GM23338 (cell line): ENCODE measurements around the gene PHF13. TPM values are rescaled to one million over a fixed set of nuclear protein-coding genes. Genes with fewer than 3 reads are reported as not detected.

Experiments used
- ATAC-seq: fragments of 200-7000 bp; cut with Tn5 transposase; 3 replicates; pipeline ENCODE4 v1.9.1; 2020
- DNase-seq: peaks from one replicate; pipeline ENCODE4 v3.0.0-alpha.2; 2015; ENCODE audit warnings: low spot score
- H2AFZ ChIP-seq: fragments of 200-600 bp; sonication (generic); 2 replicates; pipeline ENCODE4 v1.8.0; 2016; ENCODE audit warnings: antibody characterized with exemption, mild to moderate bottlenecking, moderate library complexity
- H3F3A ChIP-seq: fragments of 200-600 bp; sonication (generic); replicated peaks from 2 replicates; pipeline ENCODE4 v1.8.0; 2017; ENCODE audit warnings: antibody characterized with exemption, mixed run types, low read depth
- H3K27ac ChIP-seq: fragments of 200-600 bp; sonication (generic); 2 replicates; pipeline ENCODE4 v1.6.1; 2016; ENCODE audit warnings: low read depth
- H3K27me3 ChIP-seq: fragments of 200-600 bp; sonication (generic); 2 replicates; pipeline ENCODE4 v1.8.0; 2016; ENCODE audit warnings: mild to moderate bottlenecking, mixed run types, moderate library complexity; ENCODE audit not compliant: insufficient read depth
- H3K36me3 ChIP-seq: fragments of 200-600 bp; sonication (generic); 2 replicates; pipeline ENCODE4 v1.8.0; 2016; ENCODE audit warnings: mild to moderate bottlenecking; ENCODE audit not compliant: insufficient read depth
- H3K4me1 ChIP-seq: fragments of 200-600 bp; sonication (generic); 2 replicates; pipeline ENCODE4 v1.8.0; 2016; ENCODE audit warnings: mild to moderate bottlenecking, moderate library complexity; ENCODE audit not compliant: insufficient read depth
- H3K4me2 ChIP-seq: fragments of 200-600 bp; sonication (generic); 2 replicates; pipeline ENCODE4 v1.7.1; 2017; ENCODE audit warnings: mixed run types
- H3K4me3 ChIP-seq: fragments of 200-600 bp; sonication (generic); 2 replicates; pipeline ENCODE4 v1.6.1; 2016; ENCODE audit warnings: mixed run types
- H3K79me2 ChIP-seq: fragments of 200-600 bp; sonication (generic); replicated peaks from 2 replicates; pipeline ENCODE4 v1.8.0; 2017; ENCODE audit warnings: mild to moderate bottlenecking; ENCODE audit not compliant: insufficient read depth
- H3K9me2 ChIP-seq: fragments of 200-600 bp; sonication (generic); 2 replicates; pipeline ENCODE4 v1.8.0; 2017; ENCODE audit not compliant: insufficient read depth
- H4K20me1 ChIP-seq: fragments of 200-600 bp; sonication (generic); replicated peaks from 2 replicates; pipeline ENCODE4 v1.8.0; 2017; ENCODE audit warnings: mild to moderate bottlenecking; ENCODE audit not compliant: insufficient read depth
- H3K27ac Mint-ChIP-seq: 2 replicates; pipeline ENCODE4 v1.8.0; 2020; ENCODE audit warnings: inconsistent platforms, mild to moderate bottlenecking, moderate library complexity, mixed read lengths
- H3K27me3 Mint-ChIP-seq: 3 replicates; pipeline ENCODE4 v1.8.0; 2022; ENCODE audit warnings: low read depth, mild to moderate bottlenecking, moderate library complexity, mixed read lengths, inconsistent platforms; ENCODE audit not compliant: insufficient read depth, poor library complexity
- H3K36me3 Mint-ChIP-seq: 3 replicates; pipeline ENCODE4 v1.8.0; 2021; ENCODE audit warnings: low read depth, mild to moderate bottlenecking, inconsistent platforms, moderate library complexity, mixed read lengths
- H3K4me1 Mint-ChIP-seq: 3 replicates; pipeline ENCODE4 v1.8.0; 2020; ENCODE audit warnings: mild to moderate bottlenecking, inconsistent platforms, mixed read lengths
- H3K4me3 Mint-ChIP-seq: 3 replicates; pipeline ENCODE4 v1.8.0; 2021; ENCODE audit warnings: moderate library complexity, mild to moderate bottlenecking, inconsistent platforms, mixed read lengths
- H3K9me3 Mint-ChIP-seq: 3 replicates; pipeline ENCODE4 v1.8.0; 2020; ENCODE audit warnings: moderate library complexity, mild to moderate bottlenecking, inconsistent platforms, mixed read lengths
- CREB1 ChIP-seq: fragments of 250-450 bp; sonication (Bioruptor Pico); IDR thresholded peaks from 2 replicates; pipeline ENCODE4 v1.5.0; 2020; ENCODE audit warnings: low read depth, mild to moderate bottlenecking, moderate library complexity
- CTCF ChIP-seq, 2 experiments: fragments of 200-600 bp in 1 of 2; sonication (generic) in 1 of 2; conservative IDR thresholded peaks; 2 replicates each; pipeline versions ENCODE4 v1.5.1 to v1.6.1; 2016 to 2017; ENCODE audit warnings: antibody characterized with exemption in 2 of 2, low read depth in 2 of 2, mild to moderate bottlenecking in 2 of 2, moderate library complexity in 1 of 2
- ETS1 ChIP-seq: IDR thresholded peaks from 2 replicates; pipeline ENCODE4 v1.6.1; 2016; ENCODE audit warnings: antibody characterized with exemption
- EZH2 ChIP-seq: fragments of 200-600 bp; sonication (generic); IDR thresholded peaks from one replicate; pipeline ENCODE4 v1.8.0; 2017; ENCODE audit warnings: antibody characterized with exemption, mild to moderate bottlenecking, low read depth; ENCODE audit not compliant: unreplicated experiment
- EZH2phosphoT487 ChIP-seq: fragments of 200-600 bp; sonication (generic); IDR thresholded peaks from one replicate; pipeline ENCODE4 v1.8.1; 2018; ENCODE audit warnings: antibody characterized with exemption; ENCODE audit not compliant: unreplicated experiment
- JUNB ChIP-seq: IDR thresholded peaks from one replicate; pipeline ENCODE4 v1.6.1; 2016; ENCODE audit warnings: antibody characterized with exemption; ENCODE audit not compliant: unreplicated experiment
- NANOG ChIP-seq: IDR thresholded peaks from 2 replicates; pipeline ENCODE4 v1.6.1; 2016; ENCODE audit warnings: antibody characterized with exemption, borderline replicate concordance
- POLR2AphosphoS5 ChIP-seq: IDR thresholded peaks from 2 replicates; pipeline ENCODE4 v1.6.1; 2016; ENCODE audit warnings: antibody characterized with exemption, low read depth
- REST ChIP-seq: IDR thresholded peaks from one replicate; pipeline ENCODE4 v1.6.1; 2018; ENCODE audit warnings: antibody characterized with exemption; ENCODE audit not compliant: unreplicated experiment
- STAT1 ChIP-seq: IDR thresholded peaks from one replicate; pipeline ENCODE4 v1.6.1; 2016; ENCODE audit warnings: antibody characterized with exemption; ENCODE audit not compliant: unreplicated experiment
- ZNF114 ChIP-seq: fragments of 250-450 bp; sonication (Bioruptor Pico); IDR thresholded peaks from 2 replicates; pipeline ENCODE4 v1.5.0; 2020; ENCODE audit warnings: mild to moderate bottlenecking, moderate library complexity
- ZNF331 ChIP-seq: fragments of 250-450 bp; sonication (Bioruptor Pico); IDR thresholded peaks from 2 replicates; pipeline ENCODE4 v1.5.0; 2020; ENCODE audit warnings: low read depth, mild to moderate bottlenecking, moderate library complexity
- ZNF462 ChIP-seq: fragments of 250-450 bp; sonication (Bioruptor Pico); IDR thresholded peaks from 2 replicates; pipeline ENCODE4 v1.5.0; 2020; ENCODE audit warnings: mild to moderate bottlenecking, moderate library complexity
- polyA plus RNA-seq: library from polyadenylated mRNA; unstranded; fragments of >200 nt; fragmentation: Nextera tagmentation; extraction: Ambion mirVana; gene quantifications from 2 replicates; pipeline ENCODE4 v1.2.1, GENCODE V29; 2016
- total RNA-seq: library from RNA; depleted of rRNA; stranded (reverse); fragments of >200 nt; shearing (Covaris generic); gene quantifications from 2 replicates; pipeline ENCODE4 v1.2.3, GENCODE V29; 2014

Gene PHF13
- total and polyA plus RNA-seq, 2 experiments from 2014 or later, result 12.1 to 33.2 TPM

- Histone ChIP-seq H3K4me1 (peaks cover 10% of the 10 kb centered on the region), H3K9me2 (no peaks in the 10 kb centered on the region), H3K79me2 (peaks cover 38% of the 10 kb centered on the region), H3K36me3 (no peaks in the 10 kb centered on the region; the same call in 1 of the 2 replicates), H4K20me1 (peaks cover 29% of the 10 kb centered on the region), H3F3A (peaks cover 31% of the 10 kb centered on the region), H2AFZ (no peak overlapping the region), H3K4me3 (no peak overlapping the region), H3K27me3 (no peaks in the 10 kb centered on the region), H3K4me2 (no peak overlapping the region), H3K27ac (no peak overlapping the region)
- Mint-ChIP-seq H3K27ac (no peak overlapping the region), H3K4me1 (peaks cover 20% of the 10 kb centered on the region), H3K4me3 (peak overlapping the region; percentile 89; the same call in 1 of the 3 replicates), H3K9me3 (no peaks in the 10 kb centered on the region), H3K36me3 (peaks cover 34% of the 10 kb centered on the region), H3K27me3 (peaks cover 4% of the 10 kb centered on the region)
- DNase-seq, result no peak
- no peak for ATAC-seq
- TF ChIP-seq ZNF114 (CRISPR knock-in tag) (no peak), ZNF331 (CRISPR knock-in tag) (no peak), CTCF (conservative IDR thresholded peaks at IDR 0.05; ENCODE audit: low read depth in 2 of 2) (no peak), JUNB (no peak), ETS1 (no peak), NANOG (no peak), CREB1 (CRISPR knock-in tag) (no peak), EZH2 (no peak), REST (no peak), STAT1 (no peak), ZNF462 (no peak), EZH2phosphoT487 (no peak), POLR2AphosphoS5 (no peak)
Observed at GRCh38 chr1:6627031-6627430, 13.5 kb downstream of the PHF13 start.
